RWPE2 (cell line): ENCODE results near the gene MT1M.

Experiments
- ATAC-seq: fragments of 200-7000 bp; cut with Tn5 transposase; 3 replicates; pipeline ENCODE4 v1.9.1; 2021; ENCODE audit warnings: low read depth
- DNase-seq: peaks from one replicate; pipeline ENCODE4 v3.0.0-alpha.2; 2020; ENCODE audit warnings: low spot score
- H3K27ac ChIP-seq: fragments of 450-650 bp; 2 replicates; pipeline ENCODE4 v1.5.1; 2017; ENCODE audit warnings: mild to moderate bottlenecking; ENCODE audit not compliant: poor library complexity, severe bottlenecking
- H3K27me3 ChIP-seq: fragments of 250-450 bp; sonication (Bioruptor Pico); 2 replicates; pipeline ENCODE4 v1.5.1; 2021; ENCODE audit warnings: mild to moderate bottlenecking, moderate library complexity; ENCODE audit not compliant: insufficient read depth, poor library complexity, severe bottlenecking
- H3K36me3 ChIP-seq: fragments of 250-450 bp; sonication (Bioruptor Pico); 2 replicates; pipeline ENCODE4 v1.5.1; 2020; ENCODE audit warnings: low read depth, mild to moderate bottlenecking, moderate library complexity
- H3K4me1 ChIP-seq: fragments of 250-450 bp; sonication (Bioruptor Pico); 2 replicates; pipeline ENCODE4 v1.5.1; 2021; ENCODE audit warnings: mild to moderate bottlenecking, moderate library complexity; ENCODE audit not compliant: insufficient read depth, poor library complexity, severe bottlenecking
- H3K4me3 ChIP-seq: fragments of 250-450 bp; sonication (Bioruptor Pico); 2 replicates; pipeline ENCODE4 v1.5.1; 2021; ENCODE audit warnings: mild to moderate bottlenecking, moderate library complexity; ENCODE audit not compliant: severe bottlenecking
- H3K9me3 ChIP-seq: fragments of 250-450 bp; sonication (Bioruptor Pico); 2 replicates; pipeline ENCODE4 v1.5.1; 2021; ENCODE audit warnings: mild to moderate bottlenecking, moderate library complexity; ENCODE audit not compliant: severe bottlenecking
- CTCF ChIP-seq: fragments of 450-650 bp; IDR thresholded peaks from one replicate; pipeline ENCODE4 v1.5.1; 2017; ENCODE audit warnings: mild to moderate bottlenecking, moderate library complexity; ENCODE audit not compliant: poor library complexity, severe bottlenecking

MT1M gene

GRCh38 chr16:56623637-56624036, 8.8 kb upstream of the MT1M start:
- DNase-seq, result no peak
- peaks cover 11% of the 10 kb centered on the region for H3K36me3 ChIP-seq
- no peaks in the 10 kb centered on the region for H3K27me3 ChIP-seq
- no peaks in the 10 kb centered on the region for H3K9me3 ChIP-seq
- H3K4me1 ChIP-seq, result peaks cover 5% of the 10 kb centered on the region
- no peak overlapping the region for H3K27ac ChIP-seq
- no peak overlapping the region for H3K4me3 ChIP-seq
- ATAC-seq, result no peak
- no peak for TF ChIP-seq CTCF

GRCh38 chr16:56625140-56625942, 7.1 kb upstream of the MT1M start, which contains the start of gene MT1E:
Gene MT1E, plus strand, starts transcription at chr16:56625781. Its CDS starts 71 bp downstream, at chr16:56625852.
- ATAC-seq, result peak; percentile 82
- DNase-seq, result no peak
- Histone ChIP-seq H3K36me3 (peaks cover 11% of the 10 kb centered on the region), H3K27me3 (no peaks in the 10 kb centered on the region), H3K4me1 (peaks cover 5% of the 10 kb centered on the region), H3K9me3 (no peaks in the 10 kb centered on the region), H3K27ac (peak within 1 kb of the TSS; percentile 87), H3K4me3 (peak within 1 kb of the TSS; percentile 43)
- TF ChIP-seq CTCF, result no peak

GRCh38 chr16:56625943-56626654, 6.4 kb upstream of the MT1M start:
- TF ChIP-seq CTCF, result no peak
- H3K4me3 ChIP-seq, result peak overlapping the region; percentile 43
- H3K9me3 ChIP-seq, result no peaks in the 10 kb centered on the region
- H3K27me3 ChIP-seq, result no peaks in the 10 kb centered on the region
- ATAC-seq (peak; percentile 11; the same call in 1 of the 3 replicates), DNase-seq (no peak)
- peaks cover 11% of the 10 kb centered on the region for H3K36me3 ChIP-seq
- peaks cover 5% of the 10 kb centered on the region for H3K4me1 ChIP-seq
- H3K27ac ChIP-seq, result peak overlapping the region; percentile 87

- H3K27ac ChIP-seq, result peak overlapping the region; percentile 87
- TF ChIP-seq CTCF, result no peak
- peaks cover 5% of the 10 kb centered on the region for H3K4me1 ChIP-seq
- H3K4me3 ChIP-seq, result peak overlapping the region; percentile 43
- DNase-seq (no peak), ATAC-seq (no peak)
- no peaks in the 10 kb centered on the region for H3K9me3 ChIP-seq
- H3K36me3 ChIP-seq, result peaks cover 11% of the 10 kb centered on the region
- H3K27me3 ChIP-seq, result no peaks in the 10 kb centered on the region
Measured at GRCh38 chr16:56626685-56627084, 5.8 kb upstream of the MT1M start.
